Left ventricle myocardium inferior (tissue), 1 donor: Measurements from ENCODE around the gene RNASEH2A. TPM values are rescaled to one million over a fixed set of nuclear protein-coding genes. Genes with fewer than 3 reads are reported as not detected.

ENCODE experiments used
- DNase-seq: peaks from one replicate; pipeline ENCODE4 v3.0.0-alpha.2; 2020
- H3K27ac ChIP-seq: fragments of 200-600 bp; replicated peaks from 2 replicates; pipeline ENCODE4 v1.8.0; 2021
- H3K27me3 ChIP-seq: fragments of 200-600 bp; 2 replicates; pipeline ENCODE4 v1.8.0; 2021; ENCODE audit warnings: low read depth
- H3K36me3 ChIP-seq: fragments of 200-600 bp; 2 replicates; pipeline ENCODE4 v1.8.0; 2021
- H3K4me1 ChIP-seq: fragments of 200-600 bp; 2 replicates; pipeline ENCODE4 v1.8.0; 2021
- H3K4me3 ChIP-seq: fragments of 200-600 bp; 2 replicates; pipeline ENCODE4 v1.8.0; 2021; ENCODE audit warnings: mild to moderate bottlenecking, moderate library complexity
- H3K9me3 ChIP-seq: fragments of 200-600 bp; replicated peaks from 2 replicates; pipeline ENCODE4 v1.8.0; 2021
- intact Hi-C: fragments of 100-400 bp; cut with micrococcal nuclease; formaldehyde crosslinking; loops from one replicate; pipeline ENCODE4 v1.11.0; 2022
- long read RNA-seq: library from polyadenylated mRNA; unstranded; transcript quantifications from one replicate; pipeline ENCODE4 v2.0.0, GENCODE V29; 2021
- total RNA-seq: library from RNA; stranded (reverse); fragmentation: NEBNext Ultra II Directional; extraction: Animal tissue kit (Norgen Biotek cat#: 25700); gene quantifications from one replicate; pipeline ENCODE4 v1.2.1, GENCODE V29; 2021
- TF ChIP-seq, protein P1 (sequence below): fragments of 200-600 bp; IDR thresholded peaks from 2 replicates; pipeline ENCODE4 v1.8.0; 2021; ENCODE audit warnings: antibody characterized with exemption, mild to moderate bottlenecking, borderline replicate concordance
- donor health status: DM: no; HTN: yes; CAD: no; lungs with severe emphysema.

The RNASEH2A gene
- 2.5 TPM for total RNA-seq
- long read RNA-seq, partial matches to known transcripts = 0 of 4 reads
- long read RNA-seq, other reads (novel, unspliced or antisense) = 0 of 4 reads

GRCh38 chr19:12806242-12807081 lies at the start of gene RNASEH2A:
Gene RNASEH2A, plus strand, starts transcription at chr19:12806584. Its CDS starts 90 bp downstream, at chr19:12806674.
- intact Hi-C loops = loop anchor here (5.0 kb wide), 1 partner anchor 36 kb away; no protein-coding TSS in a partner anchor
- H3K27me3 ChIP-seq = no peaks in the 10 kb centered on the region
- DNase-seq = peak; percentile 91

GRCh38 chr19:12757544-12758274 lies 48.7 kb upstream of the RNASEH2A start:
- no peaks in the 10 kb centered on the region for H3K36me3 ChIP-seq
- no peaks in the 10 kb centered on the region for H3K9me3 ChIP-seq
- peaks cover 28% of the 10 kb centered on the region for H3K4me1 ChIP-seq
- DNase-seq = peak; percentile 61
- intact Hi-C loops = no loop called here
- TF ChIP-seq, protein P1, sequence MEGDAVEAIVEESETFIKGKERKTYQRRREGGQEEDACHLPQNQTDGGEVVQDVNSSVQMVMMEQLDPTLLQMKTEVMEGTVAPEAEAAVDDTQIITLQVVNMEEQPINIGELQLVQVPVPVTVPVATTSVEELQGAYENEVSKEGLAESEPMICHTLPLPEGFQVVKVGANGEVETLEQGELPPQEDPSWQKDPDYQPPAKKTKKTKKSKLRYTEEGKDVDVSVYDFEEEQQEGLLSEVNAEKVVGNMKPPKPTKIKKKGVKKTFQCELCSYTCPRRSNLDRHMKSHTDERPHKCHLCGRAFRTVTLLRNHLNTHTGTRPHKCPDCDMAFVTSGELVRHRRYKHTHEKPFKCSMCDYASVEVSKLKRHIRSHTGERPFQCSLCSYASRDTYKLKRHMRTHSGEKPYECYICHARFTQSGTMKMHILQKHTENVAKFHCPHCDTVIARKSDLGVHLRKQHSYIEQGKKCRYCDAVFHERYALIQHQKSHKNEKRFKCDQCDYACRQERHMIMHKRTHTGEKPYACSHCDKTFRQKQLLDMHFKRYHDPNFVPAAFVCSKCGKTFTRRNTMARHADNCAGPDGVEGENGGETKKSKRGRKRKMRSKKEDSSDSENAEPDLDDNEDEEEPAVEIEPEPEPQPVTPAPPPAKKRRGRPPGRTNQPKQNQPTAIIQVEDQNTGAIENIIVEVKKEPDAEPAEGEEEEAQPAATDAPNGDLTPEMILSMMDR = peak; percentile 90
- H3K27me3 ChIP-seq = peaks cover 30% of the 10 kb centered on the region
- H3K27ac ChIP-seq = peak overlapping the region; percentile 70
- peak overlapping the region; percentile 60 for H3K4me3 ChIP-seq

More at GRCh38 chr19:12806242-12807081, at the start of gene RNASEH2A:
- peak within 1 kb of the TSS; percentile 78 for H3K4me3 ChIP-seq
- TF ChIP-seq, protein P1 = peak; percentile 35
- H3K36me3 ChIP-seq = peaks cover 13% of the 10 kb centered on the region
- H3K9me3 ChIP-seq = no peaks in the 10 kb centered on the region
- peaks cover 27% of the 10 kb centered on the region for H3K4me1 ChIP-seq
- H3K27ac ChIP-seq = peak within 1 kb of the TSS; percentile 74

DNA sequence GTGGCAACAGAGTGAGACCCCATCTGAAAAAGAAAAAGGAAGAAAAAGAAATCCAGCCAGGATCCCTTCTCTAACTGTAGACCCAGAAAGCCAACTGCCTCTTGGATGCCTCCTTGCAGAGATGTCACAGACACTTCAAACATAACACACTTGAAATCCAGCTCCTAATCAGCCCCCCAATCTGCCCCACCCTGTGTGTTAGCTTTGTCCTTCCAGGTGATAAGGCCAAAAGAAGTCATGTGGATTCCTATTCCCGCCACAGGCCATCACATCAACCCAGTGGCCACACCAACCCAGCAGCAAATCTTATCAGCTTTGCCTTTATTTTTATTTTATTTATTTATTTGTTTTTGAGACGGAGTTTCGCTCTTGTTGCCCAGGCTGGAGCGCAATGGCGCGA lies 46.7 kb upstream of the RNASEH2A start:
- intact Hi-C loops = loop anchor here (10.0 kb wide), 1 partner anchor 85 kb away; no protein-coding TSS in a partner anchor

DNA sequence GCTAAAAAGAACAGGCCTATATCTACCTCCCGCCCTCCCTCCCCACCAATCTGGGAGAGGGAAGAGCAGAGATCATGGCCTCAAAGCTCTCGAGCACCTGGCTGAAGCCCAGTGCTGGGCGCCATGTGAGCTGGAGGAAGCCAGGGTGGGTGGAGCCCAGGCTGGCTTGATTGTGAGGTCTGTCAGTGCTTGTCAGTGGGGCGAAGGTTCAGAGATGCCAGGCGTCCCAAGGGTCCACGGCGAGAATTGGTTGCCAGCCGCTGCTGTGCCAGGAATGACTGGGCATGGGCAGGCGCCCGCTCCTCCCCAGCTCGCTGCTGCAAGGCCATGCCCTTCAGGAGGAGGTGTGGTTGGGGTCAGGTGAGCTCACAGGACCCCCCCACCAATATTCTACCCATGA lies 43.3 kb upstream of the RNASEH2A start:
- H3K4me3 ChIP-seq = peak overlapping the region; percentile 23
- peak overlapping the region; percentile 88 for H3K27ac ChIP-seq
- intact Hi-C loops = loop anchor here (10.0 kb wide), 1 partner anchor 82 kb away; no protein-coding TSS in a partner anchor

More for the DNA sequence above, 46.7 kb upstream of the RNASEH2A start:
- peaks cover 38% of the 10 kb centered on the region for H3K4me1 ChIP-seq
- peaks cover 10% of the 10 kb centered on the region for H3K27me3 ChIP-seq
- DNase-seq = no peak
- H3K9me3 ChIP-seq = no peaks in the 10 kb centered on the region
- TF ChIP-seq, protein P1 = no peak
- no peak overlapping the region for H3K4me3 ChIP-seq
- no peak overlapping the region for H3K27ac ChIP-seq
- H3K36me3 ChIP-seq = peaks cover 10% of the 10 kb centered on the region

GRCh38 chr19:12764698-12765097 lies 41.7 kb upstream of the RNASEH2A start:
- Histone ChIP-seq H3K9me3 (no peaks in the 10 kb centered on the region), H3K27ac (no peak overlapping the region), H3K27me3 (no peaks in the 10 kb centered on the region), H3K36me3 (peaks cover 29% of the 10 kb centered on the region), H3K4me1 (peaks cover 44% of the 10 kb centered on the region), H3K4me3 (no peak overlapping the region)
- TF ChIP-seq, protein P1 = no peak
- intact Hi-C loops = loop anchor here (10.0 kb wide), 1 partner anchor 80 kb away; no protein-coding TSS in a partner anchor
- no peak for DNase-seq

More for the DNA sequence above, 43.3 kb upstream of the RNASEH2A start:
- TF ChIP-seq, protein P1 = no peak
- peaks cover 44% of the 10 kb centered on the region for H3K4me1 ChIP-seq
- H3K9me3 ChIP-seq = no peaks in the 10 kb centered on the region
- peak; percentile 77 for DNase-seq
- peaks cover 22% of the 10 kb centered on the region for H3K36me3 ChIP-seq
- no peaks in the 10 kb centered on the region for H3K27me3 ChIP-seq
